AG04450 (cell line): ENCODE measurements around the gene DHX34. TPM values are rescaled to one million over a fixed set of nuclear protein-coding genes. Genes with fewer than 3 reads are reported as not detected.

ENCODE experiments used
- CTCF ChIA-PET: fragments of 300-600, 350-600 bp; formaldehyde crosslinking; extraction: SDS; loops from one replicate; lab custom pipeline; 2022; ENCODE audit warnings: antibody characterized with exemption, inconsistent platforms; lab: Charles Lee
- POLR2A ChIA-PET: fragments of 350-600 bp; formaldehyde crosslinking; extraction: SDS; loops from one replicate; lab custom pipeline; 2021; ENCODE audit warnings: antibody characterized with exemption, inconsistent platforms; lab: Yijun Ruan, JAX
- DNase-seq: peaks from one replicate; pipeline ENCODE4 v3.0.0-alpha.2; 2011; ENCODE audit warnings: low read depth, low spot score
- H3K27ac ChIP-seq: one replicate; pipeline ENCODE4 v1.5.1; 2012; ENCODE audit warnings: low read depth, low read length, control low read depth
- H3K27me3 ChIP-seq: one replicate; pipeline ENCODE4 v1.6.0; 2012; ENCODE audit warnings: low read length; ENCODE audit not compliant: control insufficient read depth, insufficient read depth
- H3K4me3 ChIP-seq: 2 replicates; pipeline ENCODE4 v1.5.1; 2011; ENCODE audit warnings: mild to moderate bottlenecking, low read depth, low read length, control low read depth
- H3K9me3 ChIP-seq: 2 replicates; pipeline ENCODE4 v1.5.1; 2012; ENCODE audit warnings: low read length; ENCODE audit not compliant: control insufficient read depth, insufficient read depth
- CTCF ChIP-seq: IDR thresholded peaks from 2 replicates; pipeline ENCODE4 v1.5.1; 2011; ENCODE audit warnings: low read depth, low read length, control low read depth, inconsistent platforms
- polyA plus RNA-seq: library from polyadenylated mRNA; depleted of rRNA; stranded (reverse); fragments of >200 nt; gene quantifications from 2 replicates; pipeline ENCODE4 v1.2.3, GENCODE V29; 2011

Gene DHX34
- polyA plus RNA-seq, 1 experiment, result 4.2 TPM

DNA sequence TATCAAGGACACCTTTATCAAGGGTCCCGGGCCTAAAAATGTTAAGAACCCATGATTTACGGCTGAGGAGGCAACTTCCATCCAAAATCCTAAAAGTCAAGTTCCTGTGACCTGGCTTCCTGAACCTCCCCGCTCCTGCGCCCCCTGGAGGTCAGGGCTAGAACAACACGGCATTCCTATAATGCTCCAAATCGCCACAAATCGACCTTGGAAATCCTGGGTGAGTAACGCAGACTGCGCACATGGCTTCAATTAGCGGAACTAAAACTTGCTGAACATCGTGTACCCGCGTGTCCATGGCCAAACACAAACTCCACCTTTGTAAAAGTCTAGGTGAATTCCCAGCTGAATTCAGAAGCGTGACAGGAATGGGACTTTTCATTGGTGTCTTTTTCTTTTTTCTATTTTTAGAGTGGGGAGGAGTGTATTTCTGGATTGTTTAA, 43.8 kb upstream of the DHX34 start:
- Histone ChIP-seq H3K27me3 (no peaks in the 10 kb centered on the region), H3K27ac (peak overlapping the region; percentile 21), H3K9me3 (no peaks in the 10 kb centered on the region), H3K4me3 (peak overlapping the region; percentile 27)
- POLR2A ChIA-PET, result interaction anchor here (0.7 kb wide), 5 partner anchors 29 to 517 kb away, joined by 4 to 8 read pairs (median 6); partner anchors contain the start of gene SLC1A5
- TF ChIP-seq CTCF, result peak; percentile 98
- peak; percentile 78 for DNase-seq
- CTCF ChIA-PET, result interaction anchor here (0.6 to 1.8 kb wide), 16 partner anchors 9 to 128 kb away, joined by 3 to 16 read pairs (median 4); partner anchors contain the start of gene DHX34

DNA sequence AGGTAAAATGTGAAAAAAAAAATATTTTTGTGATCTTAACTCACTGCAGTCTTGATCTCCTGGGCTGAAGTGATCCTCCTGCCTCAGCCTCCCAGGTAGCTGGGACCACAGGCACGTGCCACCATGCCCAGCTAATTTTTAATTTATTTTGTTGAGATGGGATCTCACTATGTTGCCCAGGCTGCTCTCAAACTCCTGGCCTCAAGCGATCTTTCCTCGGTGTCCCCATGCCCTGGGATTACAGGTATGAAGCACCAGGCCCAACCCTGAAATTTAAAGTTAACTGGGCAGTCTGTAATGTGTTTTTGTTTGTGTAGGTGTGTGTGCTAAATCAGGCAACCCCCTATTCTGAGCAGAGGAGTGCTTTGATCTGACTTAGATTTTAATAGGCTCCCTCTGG, 42.8 kb upstream of the DHX34 start:
- Histone ChIP-seq H3K9me3 (no peaks in the 10 kb centered on the region), H3K4me3 (no peak overlapping the region), H3K27ac (no peak overlapping the region), H3K27me3 (no peaks in the 10 kb centered on the region)
- ChIA-PET CTCF (interaction anchor here (0.6 to 0.9 kb wide), 2 partner anchors 13 to 43 kb away, joined by 3 to 4 read pairs; partner anchors contain the start of gene DHX34), POLR2A (interaction anchor here (0.7 kb wide), 1 partner anchor 59 kb away, joined by 6 read pairs; no protein-coding TSS in a partner anchor)
- DNase-seq, result no peak
- TF ChIP-seq CTCF, result no peak

DNA sequence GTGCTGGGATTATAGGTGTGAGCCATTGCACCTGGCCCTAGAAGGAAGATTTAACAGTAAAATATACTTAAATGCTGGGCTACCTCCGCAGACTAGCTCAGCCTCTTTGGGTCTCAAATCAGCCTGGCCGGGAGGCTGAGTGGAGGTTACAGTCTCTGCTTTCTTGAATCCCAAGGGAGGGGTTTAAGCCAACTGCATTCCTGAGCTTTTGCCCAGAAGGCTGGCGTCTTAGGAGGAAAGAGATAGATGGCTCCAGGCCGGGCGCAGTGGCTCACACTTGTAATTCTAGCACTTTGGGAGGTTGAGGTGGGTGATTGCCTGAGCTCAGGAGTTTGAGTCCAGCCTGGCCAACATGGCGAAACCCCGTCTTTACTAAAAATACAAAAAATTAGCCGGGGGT, 40.1 kb upstream of the DHX34 start:
- Histone ChIP-seq H3K27ac (no peak overlapping the region), H3K9me3 (no peaks in the 10 kb centered on the region), H3K4me3 (no peak overlapping the region), H3K27me3 (no peaks in the 10 kb centered on the region)
- CTCF ChIA-PET, result interaction anchor here (0.9 to 1.9 kb wide), 4 partner anchors 16 to 83 kb away, joined by 3 to 14 read pairs (median 5); partner anchors contain the start of gene DHX34
- DNase-seq, result no peak
- TF ChIP-seq CTCF, result no peak
- POLR2A ChIA-PET, result interaction anchor here (0.7 kb wide), 1 partner anchor 43 kb away, joined by 9 read pairs; no protein-coding TSS in a partner anchor

- TF ChIP-seq CTCF, result no peak
- no peaks in the 10 kb centered on the region for H3K9me3 ChIP-seq
- no peak within 1 kb of the TSS for H3K4me3 ChIP-seq
- H3K27me3 ChIP-seq, result no peaks in the 10 kb centered on the region
- ChIA-PET POLR2A (interaction anchor here (0.5 to 0.7 kb wide), 3 partner anchors 43 to 348 kb away, joined by 3 to 9 read pairs (median 3); no protein-coding TSS in a partner anchor), CTCF (interaction anchor here (0.6 to 1.9 kb wide), 4 partner anchors 12 to 82 kb away, joined by 3 to 14 read pairs (median 4); partner anchors contain the start of gene DHX34)
- no peak within 1 kb of the TSS for H3K27ac ChIP-seq
- no peak for DNase-seq
These were observed 39.5 kb upstream of the DHX34 start, which contains the start of gene C5AR1 for GRCh38 chr19:47309608-47310007. Gene C5AR1 (plus strand): TSS chr19:47309861. CDS start chr19:47309896, 35 bp downstream.

GRCh38 chr19:47310323-47310722, 38.8 kb upstream of the DHX34 start:
- no peak overlapping the region for H3K27ac ChIP-seq
- H3K9me3 ChIP-seq, result no peaks in the 10 kb centered on the region
- TF ChIP-seq CTCF, result no peak
- CTCF ChIA-PET, result no interaction called here
- H3K27me3 ChIP-seq, result no peaks in the 10 kb centered on the region
- POLR2A ChIA-PET, result no interaction called here
- H3K4me3 ChIP-seq, result no peak overlapping the region
- DNase-seq, result no peak
